Measurements from ENCODE around the gene COL20A1.
"Not testable (repeated sequence)": the region's sequence is repeated elsewhere in the genome, so short reads cannot be mapped to it uniquely, and the experiment has no call there.

COL20A1 gene

GRCh38 chr20:63247671-63248228 lies 45.2 kb upstream of the COL20A1 start:
- Histone ChIP-seq H3K4me3 (ENCODE audit: severe bottlenecking) (no peak overlapping the region), H3K9me3 (ENCODE audit: severe bottlenecking) (no peaks in the 10 kb centered on the region), H3K4me1 (ENCODE audit: insufficient read depth, poor library complexity, severe bottlenecking) (no peaks in the 10 kb centered on the region), H3K27ac (ENCODE audit: poor library complexity, severe bottlenecking) (no peak overlapping the region), H3K27me3 (ENCODE audit: insufficient read depth, poor library complexity, severe bottlenecking) (peaks cover 81% of the 10 kb centered on the region), H3K36me3 (ENCODE audit: low read depth) (no peaks in the 10 kb centered on the region)
- DNase-seq (ENCODE audit: low spot score) (no peak), ATAC-seq (ENCODE audit: low read depth) (no peak)
- TF ChIP-seq, protein P1, sequence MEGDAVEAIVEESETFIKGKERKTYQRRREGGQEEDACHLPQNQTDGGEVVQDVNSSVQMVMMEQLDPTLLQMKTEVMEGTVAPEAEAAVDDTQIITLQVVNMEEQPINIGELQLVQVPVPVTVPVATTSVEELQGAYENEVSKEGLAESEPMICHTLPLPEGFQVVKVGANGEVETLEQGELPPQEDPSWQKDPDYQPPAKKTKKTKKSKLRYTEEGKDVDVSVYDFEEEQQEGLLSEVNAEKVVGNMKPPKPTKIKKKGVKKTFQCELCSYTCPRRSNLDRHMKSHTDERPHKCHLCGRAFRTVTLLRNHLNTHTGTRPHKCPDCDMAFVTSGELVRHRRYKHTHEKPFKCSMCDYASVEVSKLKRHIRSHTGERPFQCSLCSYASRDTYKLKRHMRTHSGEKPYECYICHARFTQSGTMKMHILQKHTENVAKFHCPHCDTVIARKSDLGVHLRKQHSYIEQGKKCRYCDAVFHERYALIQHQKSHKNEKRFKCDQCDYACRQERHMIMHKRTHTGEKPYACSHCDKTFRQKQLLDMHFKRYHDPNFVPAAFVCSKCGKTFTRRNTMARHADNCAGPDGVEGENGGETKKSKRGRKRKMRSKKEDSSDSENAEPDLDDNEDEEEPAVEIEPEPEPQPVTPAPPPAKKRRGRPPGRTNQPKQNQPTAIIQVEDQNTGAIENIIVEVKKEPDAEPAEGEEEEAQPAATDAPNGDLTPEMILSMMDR (IDR thresholded peaks at IDR 0.05; ENCODE audit: poor library complexity, severe bottlenecking), result no peak

- Histone ChIP-seq H3K27me3 (ENCODE audit: insufficient read depth, poor library complexity, severe bottlenecking) (peaks cover 94% of the 10 kb centered on the region), H3K27ac (ENCODE audit: poor library complexity, severe bottlenecking) (no peak overlapping the region), H3K9me3 (ENCODE audit: severe bottlenecking) (no peaks in the 10 kb centered on the region), H3K4me3 (ENCODE audit: severe bottlenecking) (no peak overlapping the region), H3K4me1 (ENCODE audit: insufficient read depth, poor library complexity, severe bottlenecking) (no peaks in the 10 kb centered on the region), H3K36me3 (ENCODE audit: low read depth) (no peaks in the 10 kb centered on the region)
- TF ChIP-seq, protein P1 (IDR thresholded peaks at IDR 0.05; ENCODE audit: poor library complexity, severe bottlenecking), result no peak
- DNase-seq (ENCODE audit: low spot score) (no peak), ATAC-seq (ENCODE audit: low read depth) (no peak)
These were observed 44.0 kb upstream of the COL20A1 start for GRCh38 chr20:63248835-63249591.

- no peak for ATAC-seq (ENCODE audit: low read depth)
- no peak overlapping the region for H3K27ac ChIP-seq (ENCODE audit: poor library complexity, severe bottlenecking)
- no peaks in the 10 kb centered on the region for H3K4me1 ChIP-seq (ENCODE audit: insufficient read depth, poor library complexity, severe bottlenecking)
- TF ChIP-seq, protein P1 (IDR thresholded peaks at IDR 0.05; ENCODE audit: poor library complexity, severe bottlenecking), result no peak
- no peaks in the 10 kb centered on the region for H3K36me3 ChIP-seq (ENCODE audit: low read depth)
- no peak for DNase-seq (ENCODE audit: low spot score)
- H3K9me3 ChIP-seq (ENCODE audit: severe bottlenecking), result no peaks in the 10 kb centered on the region
- H3K4me3 ChIP-seq (ENCODE audit: severe bottlenecking), result no peak overlapping the region
- peaks cover 94% of the 10 kb centered on the region for H3K27me3 ChIP-seq (ENCODE audit: insufficient read depth, poor library complexity, severe bottlenecking)
These were observed 43.1 kb upstream of the COL20A1 start for GRCh38 chr20:63249891-63250290.

DNA sequence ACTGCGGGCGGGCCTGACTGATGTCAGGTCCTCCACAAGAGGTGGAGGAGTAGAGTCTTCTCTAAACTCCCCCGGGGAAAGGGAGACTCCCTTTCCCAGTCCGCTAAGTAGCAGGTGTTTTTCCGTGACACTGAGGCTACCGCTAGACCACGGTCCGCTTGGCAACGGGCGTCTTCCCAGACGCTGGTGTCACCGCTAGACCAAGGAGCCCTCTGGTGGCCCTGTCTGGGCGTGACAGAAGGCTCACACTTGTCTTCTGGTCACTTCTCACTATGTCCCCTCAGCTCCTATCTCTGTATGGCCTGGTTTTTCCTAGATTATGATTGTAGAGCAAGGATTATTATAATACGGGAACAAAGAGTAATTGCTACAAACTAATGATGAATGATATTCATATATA lies 41.6 kb upstream of the COL20A1 start:
- H3K36me3 ChIP-seq (ENCODE audit: low read depth), result not testable (repeated sequence)

More for the DNA sequence above, 41.6 kb upstream of the COL20A1 start:
- H3K4me1 ChIP-seq (ENCODE audit: insufficient read depth, poor library complexity, severe bottlenecking); H3K27ac ChIP-seq (ENCODE audit: poor library complexity, severe bottlenecking); ATAC-seq (ENCODE audit: low read depth); DNase-seq (ENCODE audit: low spot score); H3K9me3 ChIP-seq (ENCODE audit: severe bottlenecking); H3K4me3 ChIP-seq (ENCODE audit: severe bottlenecking): not testable (repeated sequence)
- TF ChIP-seq, protein P1 (IDR thresholded peaks at IDR 0.05; ENCODE audit: poor library complexity, severe bottlenecking), result peak; percentile 60
- peaks cover 94% of the 10 kb centered on the region for H3K27me3 ChIP-seq (ENCODE audit: insufficient read depth, poor library complexity, severe bottlenecking)
